HEK293 (cell line): ENCODE results near the gene SUSD6.

ENCODE experiments used
- CTCF ChIP-seq: fragments of 450-650 bp; formaldehyde crosslinking; IDR thresholded peaks from 2 replicates; pipeline ENCODE4 v1.5.1; 2016; ENCODE audit warnings: missing biosample characterization, missing genetic modification characterization
- GLI4 ChIP-seq: fragments of 450-650 bp; formaldehyde crosslinking; IDR thresholded peaks from 2 replicates; pipeline ENCODE4 v1.5.1; 2016; ENCODE audit warnings: missing biosample characterization, missing genetic modification characterization
- PRDM6 ChIP-seq: fragments of 450-650 bp; formaldehyde crosslinking; IDR thresholded peaks from 2 replicates; pipeline ENCODE4 v1.5.1; 2017; ENCODE audit warnings: missing biosample characterization, missing genetic modification characterization
- TCF7L2 ChIP-seq: IDR thresholded peaks from 2 replicates; pipeline ENCODE4 v1.6.1; 2011; ENCODE audit warnings: low read depth, mild to moderate bottlenecking, inconsistent platforms, low read length, moderate library complexity, borderline replicate concordance
- ZNF112 ChIP-seq: fragments of 450-650 bp; formaldehyde crosslinking; IDR thresholded peaks from 2 replicates; pipeline ENCODE4 v1.5.0; 2017; ENCODE audit warnings: missing biosample characterization, missing genetic modification characterization
- ZNF140 ChIP-seq: fragments of 450-650 bp; formaldehyde crosslinking; IDR thresholded peaks from 2 replicates; pipeline ENCODE4 v1.5.1; 2016; ENCODE audit warnings: missing biosample characterization, missing genetic modification characterization
- ZNF211 ChIP-seq: fragments of 450-650 bp; formaldehyde crosslinking; IDR thresholded peaks from 2 replicates; pipeline ENCODE4 v1.5.1; 2016; ENCODE audit warnings: low read depth, missing biosample characterization, missing genetic modification characterization
- ZNF362 ChIP-seq: fragments of 450-650 bp; formaldehyde crosslinking; IDR thresholded peaks from 2 replicates; pipeline ENCODE4 v1.5.1; 2016; ENCODE audit warnings: missing biosample characterization, missing genetic modification characterization
- ZNF707 ChIP-seq: fragments of 450-650 bp; formaldehyde crosslinking; IDR thresholded peaks from 2 replicates; pipeline ENCODE4 v1.5.1; 2016; ENCODE audit warnings: missing biosample characterization, missing genetic modification characterization
- ZNF776 ChIP-seq: fragments of 450-650 bp; formaldehyde crosslinking; IDR thresholded peaks from 2 replicates; pipeline ENCODE4 v1.5.0; 2017; ENCODE audit warnings: missing biosample characterization, missing genetic modification characterization, borderline replicate concordance
- ZNF830 ChIP-seq: fragments of 450-650 bp; IDR thresholded peaks from 2 replicates; pipeline ENCODE4 v1.5.0; 2018; ENCODE audit warnings: missing biosample characterization, missing genetic modification characterization, low read depth, mild to moderate bottlenecking, moderate library complexity
- TF ChIP-seq, protein P1 (sequence below): fragments of 450-650 bp; formaldehyde crosslinking; IDR thresholded peaks from 2 replicates; pipeline ENCODE4 v1.5.1; 2016; ENCODE audit warnings: missing biosample characterization, missing genetic modification characterization
- TF ChIP-seq, protein P2 (sequence below): IDR thresholded peaks from 2 replicates; pipeline ENCODE4 v1.6.1; 2011; ENCODE audit warnings: mild to moderate bottlenecking, low read depth, low read length, borderline replicate concordance

DNA sequence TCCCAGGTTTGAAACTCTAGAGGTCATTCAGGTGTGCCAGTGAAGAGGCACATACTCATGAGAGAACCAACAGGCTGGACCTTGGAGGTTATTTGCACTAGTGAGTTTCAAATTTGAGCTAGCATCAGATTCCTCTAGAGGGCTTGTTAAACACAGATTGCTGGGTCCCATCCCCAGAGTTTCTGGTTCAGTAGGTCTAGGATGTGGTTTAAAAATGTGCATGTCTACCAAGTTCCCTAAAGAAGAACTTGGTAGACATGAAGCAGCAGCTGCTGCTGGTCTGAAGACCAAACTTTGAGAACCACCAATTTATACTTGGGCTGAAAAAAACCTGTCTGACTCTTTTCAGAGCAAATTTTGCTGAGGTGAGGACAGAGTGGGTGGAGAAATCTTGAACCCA, 61.7 kb downstream of the SUSD6 start:
- TF ChIP-seq CTCF (tag by site-specific recombination) (no peak), ZNF776 (tag by site-specific recombination) (no peak), PRDM6 (no peak), ZNF211 (tag by site-specific recombination) (no peak), TCF7L2 (no peak), GLI4 (no peak), ZNF112 (no peak), ZNF362 (no peak), ZNF140 (tag by site-specific recombination) (no peak), ZNF707 (no peak), ZNF830 (tag by site-specific recombination) (no peak)
- TF ChIP-seq, protein P1, sequence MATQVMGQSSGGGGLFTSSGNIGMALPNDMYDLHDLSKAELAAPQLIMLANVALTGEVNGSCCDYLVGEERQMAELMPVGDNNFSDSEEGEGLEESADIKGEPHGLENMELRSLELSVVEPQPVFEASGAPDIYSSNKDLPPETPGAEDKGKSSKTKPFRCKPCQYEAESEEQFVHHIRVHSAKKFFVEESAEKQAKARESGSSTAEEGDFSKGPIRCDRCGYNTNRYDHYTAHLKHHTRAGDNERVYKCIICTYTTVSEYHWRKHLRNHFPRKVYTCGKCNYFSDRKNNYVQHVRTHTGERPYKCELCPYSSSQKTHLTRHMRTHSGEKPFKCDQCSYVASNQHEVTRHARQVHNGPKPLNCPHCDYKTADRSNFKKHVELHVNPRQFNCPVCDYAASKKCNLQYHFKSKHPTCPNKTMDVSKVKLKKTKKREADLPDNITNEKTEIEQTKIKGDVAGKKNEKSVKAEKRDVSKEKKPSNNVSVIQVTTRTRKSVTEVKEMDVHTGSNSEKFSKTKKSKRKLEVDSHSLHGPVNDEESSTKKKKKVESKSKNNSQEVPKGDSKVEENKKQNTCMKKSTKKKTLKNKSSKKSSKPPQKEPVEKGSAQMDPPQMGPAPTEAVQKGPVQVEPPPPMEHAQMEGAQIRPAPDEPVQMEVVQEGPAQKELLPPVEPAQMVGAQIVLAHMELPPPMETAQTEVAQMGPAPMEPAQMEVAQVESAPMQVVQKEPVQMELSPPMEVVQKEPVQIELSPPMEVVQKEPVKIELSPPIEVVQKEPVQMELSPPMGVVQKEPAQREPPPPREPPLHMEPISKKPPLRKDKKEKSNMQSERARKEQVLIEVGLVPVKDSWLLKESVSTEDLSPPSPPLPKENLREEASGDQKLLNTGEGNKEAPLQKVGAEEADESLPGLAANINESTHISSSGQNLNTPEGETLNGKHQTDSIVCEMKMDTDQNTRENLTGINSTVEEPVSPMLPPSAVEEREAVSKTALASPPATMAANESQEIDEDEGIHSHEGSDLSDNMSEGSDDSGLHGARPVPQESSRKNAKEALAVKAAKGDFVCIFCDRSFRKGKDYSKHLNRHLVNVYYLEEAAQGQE (tag by site-specific recombination), result no peak
- TF ChIP-seq, protein P2, sequence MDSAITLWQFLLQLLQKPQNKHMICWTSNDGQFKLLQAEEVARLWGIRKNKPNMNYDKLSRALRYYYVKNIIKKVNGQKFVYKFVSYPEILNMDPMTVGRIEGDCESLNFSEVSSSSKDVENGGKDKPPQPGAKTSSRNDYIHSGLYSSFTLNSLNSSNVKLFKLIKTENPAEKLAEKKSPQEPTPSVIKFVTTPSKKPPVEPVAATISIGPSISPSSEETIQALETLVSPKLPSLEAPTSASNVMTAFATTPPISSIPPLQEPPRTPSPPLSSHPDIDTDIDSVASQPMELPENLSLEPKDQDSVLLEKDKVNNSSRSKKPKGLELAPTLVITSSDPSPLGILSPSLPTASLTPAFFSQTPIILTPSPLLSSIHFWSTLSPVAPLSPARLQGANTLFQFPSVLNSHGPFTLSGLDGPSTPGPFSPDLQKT, result no peak
